Measurements from ENCODE around the gene EFHC1.
"Not testable (repeated sequence)": the region's sequence is repeated elsewhere in the genome, so short reads cannot be mapped to it uniquely, and the experiment has no call there.

Gene EFHC1

GRCh38 chr6:52385074-52385473 is 35.1 kb upstream of the EFHC1 start:
- Histone ChIP-seq H3F3A (ENCODE audit: low read depth) (peaks cover 2% of the 10 kb centered on the region), H3K27me3 (ENCODE audit: insufficient read depth, low read length, poor library complexity, severe bottlenecking) (no peaks in the 10 kb centered on the region), H3K9me2 (replicated peaks; ENCODE audit: low read depth, low read length) (no peaks in the 10 kb centered on the region), H3K4me2 (ENCODE audit: low read depth, low read length, poor library complexity, severe bottlenecking) (no peak overlapping the region), H3K79me2 (ENCODE audit: insufficient read depth, low read length) (no peaks in the 10 kb centered on the region), H3K9me3 (ENCODE audit: insufficient read depth, low read depth, low read length) (peaks cover 6% of the 10 kb centered on the region; the same call in 1 of the 2 replicates), H3K4me1 (ENCODE audit: insufficient read depth, low read length, poor library complexity, severe bottlenecking) (peaks cover 22% of the 10 kb centered on the region), H4K20me1 (ENCODE audit: insufficient read depth, low read length, poor library complexity, severe bottlenecking) (no peaks in the 10 kb centered on the region), H2AFZ (ENCODE audit: low read length) (no peak overlapping the region), H3K4me3 (ENCODE audit: low read length, poor library complexity, severe bottlenecking) (no peak overlapping the region), H3K36me3 (ENCODE audit: insufficient read depth, low read length) (no peaks in the 10 kb centered on the region), H3K9ac (ENCODE audit: low read depth, low read length, poor library complexity, severe bottlenecking) (no peak overlapping the region)
- no peak for TF ChIP-seq EZH2phosphoT487 (IDR thresholded peaks at IDR 0.05; ENCODE audit: borderline replicate concordance)
- TF ChIP-seq CTCF (conservative IDR thresholded peaks at IDR 0.05; ENCODE audit: low read length): no peak

DNA sequence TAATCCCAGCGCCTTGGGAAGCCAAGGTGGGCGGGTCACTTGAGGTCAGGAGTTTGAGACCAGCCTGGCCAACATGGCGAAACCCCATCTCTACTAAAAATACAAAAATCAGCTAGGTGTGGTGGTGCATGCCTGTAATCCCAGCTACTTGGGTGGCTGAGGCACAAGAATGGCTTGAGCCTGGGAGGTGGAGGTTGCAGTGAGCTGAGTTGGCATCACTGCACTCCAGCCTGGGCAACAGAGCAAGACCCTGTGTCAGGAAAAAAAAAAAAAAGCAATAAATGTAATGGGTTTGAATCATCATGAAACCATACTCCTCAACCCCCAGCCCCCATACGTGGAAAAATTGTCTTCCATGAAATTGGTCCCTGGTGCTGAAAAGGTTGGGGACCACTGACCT is 32.0 kb upstream of the EFHC1 start:
- H3F3A ChIP-seq (ENCODE audit: low read depth); H3K9me2 ChIP-seq (replicated peaks; ENCODE audit: low read depth, low read length); H3K4me2 ChIP-seq (ENCODE audit: low read depth, low read length, poor library complexity, severe bottlenecking); H3K4me3 ChIP-seq (ENCODE audit: low read length, poor library complexity, severe bottlenecking); H3K9ac ChIP-seq (ENCODE audit: low read depth, low read length, poor library complexity, severe bottlenecking); H3K27me3 ChIP-seq (ENCODE audit: insufficient read depth, low read length, poor library complexity, severe bottlenecking); H2AFZ ChIP-seq (ENCODE audit: low read length); H3K9me3 ChIP-seq (ENCODE audit: insufficient read depth, low read depth, low read length); H4K20me1 ChIP-seq (ENCODE audit: insufficient read depth, low read length, poor library complexity, severe bottlenecking); H3K36me3 ChIP-seq (ENCODE audit: insufficient read depth, low read length); H3K79me2 ChIP-seq (ENCODE audit: insufficient read depth, low read length): not testable (repeated sequence)
- peaks cover 43% of the 10 kb centered on the region for H3K4me1 ChIP-seq (ENCODE audit: insufficient read depth, low read length, poor library complexity, severe bottlenecking)

DNA sequence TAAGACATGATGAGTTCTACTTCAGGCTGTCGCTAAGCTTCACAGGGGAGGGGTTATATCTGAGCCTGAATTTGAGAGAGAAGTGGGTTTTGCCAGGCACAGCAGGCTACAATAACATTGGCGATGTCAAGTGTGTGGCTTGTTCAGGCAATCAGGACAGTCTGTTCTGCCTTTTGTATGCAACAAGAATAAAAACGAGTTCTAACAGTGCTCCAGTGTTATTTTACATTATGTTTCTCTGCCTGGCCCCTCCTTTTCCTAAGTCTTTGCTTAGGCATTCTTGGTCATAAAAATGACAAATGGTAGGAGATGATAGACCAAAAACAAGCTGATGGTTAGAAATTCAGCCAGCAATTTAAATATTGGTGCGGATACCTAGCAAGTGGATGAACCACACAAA is 31.4 kb upstream of the EFHC1 start:
- no peak for TF ChIP-seq CTCF (conservative IDR thresholded peaks at IDR 0.05; ENCODE audit: low read length)
- TF ChIP-seq EZH2phosphoT487 (IDR thresholded peaks at IDR 0.05; ENCODE audit: borderline replicate concordance): no peak
- Histone ChIP-seq H3K4me3 (ENCODE audit: low read length, poor library complexity, severe bottlenecking) (no peak overlapping the region), H3K9me3 (ENCODE audit: insufficient read depth, low read depth, low read length) (peaks cover 6% of the 10 kb centered on the region; the same call in 1 of the 2 replicates), H3K4me2 (ENCODE audit: low read depth, low read length, poor library complexity, severe bottlenecking) (peak overlapping the region; percentile 92), H3K9ac (ENCODE audit: low read depth, low read length, poor library complexity, severe bottlenecking) (peak overlapping the region; percentile 76), H4K20me1 (ENCODE audit: insufficient read depth, low read length, poor library complexity, severe bottlenecking) (no peaks in the 10 kb centered on the region), H3K4me1 (ENCODE audit: insufficient read depth, low read length, poor library complexity, severe bottlenecking) (peaks cover 43% of the 10 kb centered on the region), H3F3A (ENCODE audit: low read depth) (peaks cover 8% of the 10 kb centered on the region), H2AFZ (ENCODE audit: low read length) (no peak overlapping the region), H3K9me2 (replicated peaks; ENCODE audit: low read depth, low read length) (no peaks in the 10 kb centered on the region), H3K27me3 (ENCODE audit: insufficient read depth, low read length, poor library complexity, severe bottlenecking) (no peaks in the 10 kb centered on the region), H3K36me3 (ENCODE audit: insufficient read depth, low read length) (no peaks in the 10 kb centered on the region), H3K79me2 (ENCODE audit: insufficient read depth, low read length) (no peaks in the 10 kb centered on the region)

GRCh38 chr6:52389264-52389625 is 30.9 kb upstream of the EFHC1 start:
- Histone ChIP-seq H3K9me3 (ENCODE audit: insufficient read depth, low read depth, low read length) (peaks cover 6% of the 10 kb centered on the region; the same call in 1 of the 2 replicates), H3F3A (ENCODE audit: low read depth) (peaks cover 8% of the 10 kb centered on the region), H3K9me2 (replicated peaks; ENCODE audit: low read depth, low read length) (no peaks in the 10 kb centered on the region), H4K20me1 (ENCODE audit: insufficient read depth, low read length, poor library complexity, severe bottlenecking) (no peaks in the 10 kb centered on the region), H3K27me3 (ENCODE audit: insufficient read depth, low read length, poor library complexity, severe bottlenecking) (no peaks in the 10 kb centered on the region), H3K4me2 (ENCODE audit: low read depth, low read length, poor library complexity, severe bottlenecking) (peak overlapping the region; percentile 92), H3K36me3 (ENCODE audit: insufficient read depth, low read length) (no peaks in the 10 kb centered on the region), H2AFZ (ENCODE audit: low read length) (no peak overlapping the region), H3K9ac (ENCODE audit: low read depth, low read length, poor library complexity, severe bottlenecking) (peak overlapping the region; percentile 76), H3K4me1 (ENCODE audit: insufficient read depth, low read length, poor library complexity, severe bottlenecking) (peaks cover 47% of the 10 kb centered on the region), H3K4me3 (ENCODE audit: low read length, poor library complexity, severe bottlenecking) (peak overlapping the region; percentile 71), H3K79me2 (ENCODE audit: insufficient read depth, low read length) (no peaks in the 10 kb centered on the region)
- TF ChIP-seq CTCF (conservative IDR thresholded peaks at IDR 0.05; ENCODE audit: low read length) (no peak), EZH2phosphoT487 (IDR thresholded peaks at IDR 0.05; ENCODE audit: borderline replicate concordance) (no peak)

Measured in Loucy (cell line).